Activated CD4-positive, alpha-beta T cell treated with anti-CD3 and anti-CD28 coated beads for 36 hours (primary cell): Measurements from ENCODE around the gene TESK1. TPM values are rescaled to one million over a fixed set of nuclear protein-coding genes. Genes with fewer than 3 reads are reported as not detected.
A peak's percentile ranks its signal among the peaks of the same experiment; 100 is the strongest.

Source experiments
- ATAC-seq: fragments of 200-7000 bp; cut with Tn5 transposase; one replicate; pipeline ENCODE4 v1.10.0; 2021; ENCODE audit warnings: mild to moderate bottlenecking, moderate library complexity
- CTCF ChIA-PET: fragments of 350-600 bp; sonication (Branson Sonifier 250); formaldehyde crosslinking; loops from one replicate; lab custom pipeline; 2021; ENCODE audit warnings: antibody characterized with exemption; lab: Charles Lee
- POLR2A ChIA-PET: fragments of 350-600 bp; sonication (Branson Sonifier 250); formaldehyde crosslinking; loops from one replicate; lab custom pipeline; 2021; ENCODE audit warnings: antibody characterized with exemption, inconsistent platforms; lab: Charles Lee
- DNase-seq: peaks from one replicate; pipeline ENCODE4 v3.0.0-alpha.2; 2020
- H3K27ac Mint-ChIP-seq: one replicate; pipeline ENCODE4 v1.8.0; 2021; ENCODE audit warnings: mixed read lengths
- H3K27me3 Mint-ChIP-seq: one replicate; pipeline ENCODE4 v1.8.0; 2021; ENCODE audit warnings: mixed read lengths
- H3K36me3 Mint-ChIP-seq: one replicate; pipeline ENCODE4 v1.8.0; 2021; ENCODE audit warnings: low read depth, mixed read lengths
- H3K4me1 Mint-ChIP-seq: one replicate; pipeline ENCODE4 v1.8.0; 2021; ENCODE audit warnings: mixed read lengths
- H3K4me3 Mint-ChIP-seq: one replicate; pipeline ENCODE4 v1.8.0; 2021; ENCODE audit warnings: mild to moderate bottlenecking, moderate library complexity, mixed read lengths
- H3K9me3 Mint-ChIP-seq: one replicate; pipeline ENCODE4 v1.8.0; 2021; ENCODE audit warnings: low read depth, mixed read lengths
- intact Hi-C, 2 experiments: fragments of 100-400 bp; cut with DNase I in 1 of 2; cut with micrococcal nuclease in 1 of 2; formaldehyde crosslinking; loops; one replicate each; pipeline versions ENCODE4 v1.14.2 to v1.15.1; 2022 to 2024; cut with DNase I, micrococcal nuclease
- total RNA-seq, 2 experiments: library from RNA; stranded (reverse); gene quantifications; one replicate each; pipeline ENCODE4 v1.2.3, GENCODE V29; 2021

Gene TESK1
- total RNA-seq, 2 experiments from 2014 or later = 23.3 to 27.7 TPM

DNA sequence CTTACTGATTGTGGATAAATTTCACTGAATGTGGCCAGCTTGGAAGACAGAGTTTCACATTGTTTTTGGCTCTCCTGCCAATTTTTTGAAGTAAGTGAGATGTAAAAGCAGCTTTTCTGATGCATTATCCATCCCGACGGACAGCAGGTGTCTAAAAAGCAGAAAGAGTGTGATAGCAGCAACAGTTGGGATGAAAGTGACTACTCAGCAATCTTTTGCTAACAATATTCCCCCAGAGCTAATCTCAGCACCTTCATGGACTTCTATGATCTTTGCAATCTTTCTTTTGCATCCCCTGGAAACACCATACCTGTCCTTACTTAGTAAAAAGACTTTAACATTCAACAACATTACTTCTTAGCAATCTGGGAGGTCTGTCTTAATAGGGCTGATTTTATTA is 7.8 kb downstream of the TESK1 start:
- POLR2A ChIA-PET = interaction anchor here (1.1 kb wide), 1 partner anchor 123 kb away, joined by 3 read pairs; the partner anchor contains the start of gene RUSC2
- H3K4me3 Mint-ChIP-seq = no peak overlapping the region

DNA sequence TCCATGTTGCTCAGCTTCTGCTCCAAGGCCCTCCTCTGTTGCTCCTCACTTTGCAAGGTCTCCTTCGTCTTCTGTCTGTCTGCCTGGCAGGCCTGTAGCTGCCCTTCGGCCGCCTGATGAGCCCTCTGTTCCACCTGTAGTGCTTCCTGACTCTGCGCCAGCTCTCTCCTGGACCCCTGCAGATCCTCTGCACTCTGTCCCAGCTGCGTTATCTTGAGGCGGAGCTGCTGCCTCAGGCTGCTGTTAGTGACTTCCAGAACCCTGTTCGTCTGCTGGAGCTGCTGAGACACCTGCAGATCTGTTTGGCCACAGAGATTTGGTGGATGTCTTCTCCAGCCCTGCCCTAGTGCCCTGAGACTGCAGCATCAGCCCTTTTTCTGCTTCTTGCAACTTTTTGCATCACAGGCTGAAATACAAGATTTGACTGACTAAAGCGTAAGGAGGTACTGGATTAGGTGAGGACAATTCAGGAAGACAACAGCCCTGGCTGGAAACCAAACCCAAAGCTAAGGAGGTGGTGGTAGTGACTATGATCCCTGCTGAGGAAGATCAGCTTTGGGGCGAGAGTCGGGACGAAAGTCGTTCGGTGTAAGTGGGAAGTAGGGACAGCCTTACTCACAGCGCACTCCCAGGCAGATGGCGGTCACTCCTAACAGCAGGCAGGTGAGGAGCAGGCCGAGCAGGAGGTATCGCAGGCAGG is 11.1 kb downstream of the TESK1 start:
- Mint-ChIP-seq H3K9me3 (no peaks in the 10 kb centered on the region), H3K36me3 (no peaks in the 10 kb centered on the region), H3K27me3 (no peaks in the 10 kb centered on the region), H3K4me1 (peaks cover 43% of the 10 kb centered on the region), H3K4me3 (peak overlapping the region; percentile 77), H3K27ac (peak overlapping the region; percentile 52)
- ChIA-PET POLR2A (no interaction called here), CTCF (interaction anchor here (0.5 to 1.8 kb wide), 13 partner anchors 10 to 1476 kb away, joined by 3 to 9 read pairs (median 4); partner anchors contain the start of genes CCDC107, RMRP, TESK1 and TLN1)
- ATAC-seq (no peak), DNase-seq (no peak)
- intact Hi-C loops = loop anchor here in 1 of 2 experiments (5.0 kb wide), 2 partner anchors 41 to 116 kb away; partner anchors contain the start of genes CCDC107, CREB3, RMRP and TLN1

More for the DNA sequence above, 7.8 kb downstream of the TESK1 start:
- CTCF ChIA-PET = interaction anchor here (0.6 to 4.0 kb wide), 7 partner anchors 9 to 81 kb away, joined by 3 to 29 read pairs (median 5); partner anchors contain the start of genes CCDC107 and RMRP
- no peak overlapping the region for H3K27ac Mint-ChIP-seq
- H3K36me3 Mint-ChIP-seq = no peaks in the 10 kb centered on the region
- no peaks in the 10 kb centered on the region for H3K9me3 Mint-ChIP-seq
- H3K4me1 Mint-ChIP-seq = peaks cover 20% of the 10 kb centered on the region
- ATAC-seq (no peak), DNase-seq (no peak)
- intact Hi-C loops = no loop called here
- no peaks in the 10 kb centered on the region for H3K27me3 Mint-ChIP-seq

DNA sequence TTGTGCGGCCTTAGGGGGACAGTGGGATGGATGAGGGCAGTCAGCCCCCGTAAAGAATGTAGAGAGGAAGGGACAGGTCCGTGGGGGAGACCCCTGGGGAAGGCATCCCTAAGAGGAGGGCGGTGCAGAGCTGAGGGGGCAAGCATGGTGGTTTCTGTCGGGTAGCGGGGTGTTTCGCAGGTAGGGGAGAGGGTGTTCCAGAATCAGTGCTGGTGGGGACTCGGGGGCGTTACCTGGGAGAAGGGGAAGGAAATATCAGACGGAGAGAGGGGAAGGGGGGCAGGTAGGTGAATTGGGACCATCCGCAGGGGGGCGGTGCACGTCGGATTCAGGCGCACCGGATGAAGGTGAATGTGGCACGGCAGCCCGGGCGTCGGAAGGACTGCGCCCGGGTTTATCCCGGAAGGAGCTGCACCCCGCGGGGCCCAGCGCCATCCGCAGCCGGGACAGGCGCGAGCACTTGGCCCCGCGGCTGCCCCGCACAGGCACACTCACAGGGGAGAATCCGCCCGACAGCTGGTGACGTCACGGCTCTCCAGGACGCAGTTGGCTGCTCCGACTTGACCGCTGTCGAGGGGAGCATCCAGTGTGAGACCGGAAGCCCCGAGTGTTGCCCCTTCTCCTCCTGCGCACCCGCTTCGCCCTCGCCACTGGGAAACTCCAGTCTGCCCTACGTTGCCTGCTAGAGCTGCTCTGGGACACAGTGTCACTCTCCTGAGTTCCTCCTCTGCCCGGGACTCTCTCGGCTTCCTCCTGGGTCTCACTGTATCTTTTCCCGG is 11.8 kb downstream of the TESK1 start:
- H3K27me3 Mint-ChIP-seq = no peaks in the 10 kb centered on the region
- H3K27ac Mint-ChIP-seq = peak overlapping the region; percentile 79
- DNase-seq (peak; percentile 80), ATAC-seq (peak; percentile 74)
- intact Hi-C loops = loop anchor here (1.0 to 5.0 kb wide), 4 partner anchors 13 to 115 kb away; partner anchors contain the start of genes CCDC107 (in 1 of the 2), CREB3 (in 1 of the 2), RMRP (in 1 of the 2) and TLN1 (in 1 of the 2)
- CTCF ChIA-PET = interaction anchor here (0.6 to 1.8 kb wide), 18 partner anchors 8 to 923 kb away, joined by 3 to 9 read pairs (median 3); partner anchors contain the start of genes CCDC107, RMRP, TESK1 and TLN1
- H3K9me3 Mint-ChIP-seq = no peaks in the 10 kb centered on the region
- peaks cover 38% of the 10 kb centered on the region for H3K4me1 Mint-ChIP-seq
- POLR2A ChIA-PET = interaction anchor here (0.7 to 0.9 kb wide), 3 partner anchors 9 to 115 kb away, joined by 3 read pairs; partner anchors contain the start of gene CREB3
- no peaks in the 10 kb centered on the region for H3K36me3 Mint-ChIP-seq
- peak overlapping the region; percentile 77 for H3K4me3 Mint-ChIP-seq

DNA sequence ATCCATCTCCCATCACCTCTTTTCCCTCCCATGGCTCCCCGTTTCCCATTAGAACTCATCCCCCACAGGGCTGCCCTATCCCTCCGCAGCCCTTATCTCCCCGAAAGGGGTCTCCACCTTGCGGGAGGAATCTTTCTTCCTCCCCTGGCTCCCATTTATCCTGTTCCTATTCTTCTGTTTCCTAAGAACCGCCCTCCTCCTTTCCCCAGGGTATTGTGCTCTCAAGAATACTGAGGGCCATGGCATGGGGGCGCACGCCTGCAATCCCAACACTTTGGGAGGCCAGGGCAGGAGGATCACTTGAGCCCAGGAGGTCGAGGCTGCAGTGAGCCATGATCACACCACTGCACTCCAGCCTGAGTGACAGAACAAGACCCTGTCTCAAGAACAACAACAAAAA is 12.5 kb downstream of the TESK1 start:
- no peaks in the 10 kb centered on the region for H3K36me3 Mint-ChIP-seq
- H3K4me1 Mint-ChIP-seq = peaks cover 38% of the 10 kb centered on the region
- ATAC-seq (no peak), DNase-seq (no peak)
- ChIA-PET CTCF (interaction anchor here (0.6 to 1.8 kb wide), 14 partner anchors 8 to 924 kb away, joined by 3 to 9 read pairs (median 3); partner anchors contain the start of genes CCDC107, RMRP, TESK1 and TLN1), POLR2A (interaction anchor here (0.7 to 0.9 kb wide), 3 partner anchors 8 to 115 kb away, joined by 3 read pairs; partner anchors contain the start of gene CREB3)
- intact Hi-C loops = loop anchor here (1.0 to 5.0 kb wide), 4 partner anchors 13 to 115 kb away; partner anchors contain the start of genes CCDC107 (in 1 of the 2), CREB3 (in 1 of the 2), RMRP (in 1 of the 2) and TLN1 (in 1 of the 2)
- H3K4me3 Mint-ChIP-seq = peak overlapping the region; percentile 77
- no peaks in the 10 kb centered on the region for H3K27me3 Mint-ChIP-seq
- no peaks in the 10 kb centered on the region for H3K9me3 Mint-ChIP-seq
- peak overlapping the region; percentile 79 for H3K27ac Mint-ChIP-seq

DNA sequence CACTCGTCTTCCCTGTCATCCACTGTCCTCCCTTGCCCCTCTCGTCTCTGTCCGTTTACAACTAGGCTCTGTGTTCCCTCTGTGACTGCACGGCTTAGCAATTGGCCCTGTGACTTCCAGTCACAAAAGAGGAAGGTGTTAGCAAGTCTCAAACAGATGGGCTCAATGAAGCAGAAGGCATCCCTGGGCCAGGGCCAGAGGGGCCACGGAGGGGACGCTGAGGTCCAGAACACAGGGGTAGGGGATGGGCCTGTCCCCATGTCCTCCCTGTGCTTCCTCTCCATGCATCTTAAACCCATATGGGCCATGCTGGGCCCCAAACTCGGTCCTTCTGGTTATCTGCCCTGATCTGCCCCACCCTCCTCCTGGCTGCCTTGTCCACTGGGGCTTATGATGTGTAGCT is 13.3 kb downstream of the TESK1 start, which contains the start of gene CD72:
CD72 (minus strand) TSS at position 89 of the 403 bp plus-strand sequence. CDS start 110 bp downstream, outside the sequence.
- H3K36me3 Mint-ChIP-seq = no peaks in the 10 kb centered on the region
- peak within 1 kb of the TSS; percentile 77 for H3K4me3 Mint-ChIP-seq
- intact Hi-C loops = loop anchor here in 1 of 2 experiments (5.0 kb wide), 2 partner anchors 39 to 114 kb away; partner anchors contain the start of genes CCDC107, CREB3, RMRP and TLN1
- ChIA-PET CTCF (interaction anchor here (0.6 to 1.1 kb wide), 3 partner anchors 15 to 499 kb away, joined by 3 read pairs; partner anchors contain the start of genes CCDC107 and RMRP), POLR2A (no interaction called here)
- no peaks in the 10 kb centered on the region for H3K9me3 Mint-ChIP-seq
- H3K4me1 Mint-ChIP-seq = peaks cover 38% of the 10 kb centered on the region
- H3K27ac Mint-ChIP-seq = peak within 1 kb of the TSS; percentile 87
- no peaks in the 10 kb centered on the region for H3K27me3 Mint-ChIP-seq
- ATAC-seq (no peak), DNase-seq (no peak)

DNA sequence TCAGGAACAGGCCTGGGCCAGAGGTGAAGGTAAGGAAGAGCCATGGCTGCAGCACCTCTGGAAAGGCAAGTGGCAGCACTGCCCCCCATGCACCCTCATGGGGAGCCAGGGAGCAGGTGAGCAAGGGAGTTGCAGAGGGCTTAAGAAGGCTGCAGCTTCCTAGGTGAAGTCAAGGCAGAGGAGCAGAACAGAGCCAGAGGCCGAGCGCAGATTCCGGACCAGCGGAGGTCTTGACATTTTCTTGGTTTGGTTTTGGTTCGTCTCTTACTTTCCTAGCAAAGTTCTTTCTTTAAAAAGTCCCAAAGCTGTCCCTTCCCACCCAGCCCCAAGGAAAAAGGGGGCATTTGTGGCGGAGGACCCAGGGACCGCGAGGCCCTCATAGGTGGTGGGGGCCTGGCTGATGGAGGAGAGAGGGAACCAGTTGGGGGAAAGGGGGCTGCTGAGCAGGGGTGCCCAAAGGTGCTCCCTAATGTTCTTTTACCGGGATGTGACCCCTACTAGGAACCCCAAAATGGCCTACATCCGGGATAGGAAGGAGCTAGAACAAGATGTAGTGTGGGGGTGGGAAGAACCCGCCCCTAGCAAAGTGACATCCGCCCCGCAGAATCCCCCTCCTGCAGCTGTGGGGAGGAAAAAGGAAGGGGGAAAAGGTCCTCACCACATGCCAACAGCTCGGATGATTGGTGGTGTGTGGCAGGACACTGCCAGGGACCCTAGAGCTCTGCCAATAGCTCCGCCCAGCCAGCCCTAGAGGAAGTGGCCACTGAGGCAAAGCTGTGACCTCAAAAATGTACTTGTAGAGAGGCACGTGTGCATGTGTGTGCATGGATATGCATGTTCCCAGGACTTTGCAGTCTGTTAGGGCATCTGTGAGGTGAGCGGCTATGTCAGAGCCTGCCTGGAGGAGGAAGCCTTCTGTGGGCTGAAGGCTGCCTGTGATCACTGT is 14.1 kb downstream of the TESK1 start:
- ATAC-seq = peak; percentile 72
- intact Hi-C loops = loop anchor here (1.0 to 5.0 kb wide), 3 partner anchors 38 to 113 kb away; partner anchors contain the start of genes CCDC107 (in 1 of the 2), CREB3 (in 1 of the 2), RMRP (in 1 of the 2) and TLN1 (in 1 of the 2)
- POLR2A ChIA-PET = interaction anchor here (0.6 kb wide), 1 partner anchor 94 kb away, joined by 4 read pairs; no protein-coding TSS in a partner anchor
- Mint-ChIP-seq H3K9me3 (no peaks in the 10 kb centered on the region), H3K4me1 (peaks cover 38% of the 10 kb centered on the region), H3K27ac (peak overlapping the region; percentile 87), H3K36me3 (no peaks in the 10 kb centered on the region), H3K27me3 (no peaks in the 10 kb centered on the region), H3K4me3 (peak overlapping the region; percentile 77)
- peak; percentile 70 for DNase-seq
- CTCF ChIA-PET = interaction anchor here (0.8 to 2.3 kb wide), 10 partner anchors 8 to 571 kb away, joined by 3 to 16 read pairs (median 6); partner anchors contain the start of genes ARHGEF39, CCDC107 and RMRP

DNA sequence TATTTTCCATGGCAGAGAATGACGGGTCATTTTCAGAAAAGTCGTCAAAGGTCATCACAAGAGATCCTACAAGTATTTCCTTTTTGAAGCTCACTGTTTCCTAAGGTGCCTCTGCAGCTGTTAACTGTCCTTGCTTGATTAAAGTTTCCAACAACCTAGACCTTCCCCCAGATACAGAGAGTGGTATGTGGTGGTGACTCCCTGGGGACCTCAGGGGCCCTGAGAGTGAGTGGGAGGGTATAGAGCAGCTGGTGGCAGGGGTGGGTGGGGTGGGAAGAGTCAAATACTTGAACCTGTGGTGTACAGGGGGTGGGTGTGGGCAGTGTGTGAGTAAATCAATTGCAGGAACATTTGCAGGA is 14.7 kb downstream of the TESK1 start:
- intact Hi-C loops = loop anchor here (1.0 to 5.0 kb wide), 3 partner anchors 38 to 113 kb away; partner anchors contain the start of genes CCDC107 (in 1 of the 2), CREB3 (in 1 of the 2), RMRP (in 1 of the 2) and TLN1 (in 1 of the 2)
- ChIA-PET POLR2A (no interaction called here), CTCF (interaction anchor here (0.7 to 2.3 kb wide), 11 partner anchors 9 to 570 kb away, joined by 3 to 16 read pairs (median 5); partner anchors contain the start of genes ARHGEF39, CCDC107 and RMRP)
- Mint-ChIP-seq H3K36me3 (no peaks in the 10 kb centered on the region), H3K4me3 (peak overlapping the region; percentile 40), H3K27me3 (no peaks in the 10 kb centered on the region), H3K4me1 (peaks cover 38% of the 10 kb centered on the region), H3K9me3 (no peaks in the 10 kb centered on the region), H3K27ac (peak overlapping the region; percentile 87)
- DNase-seq = peak; percentile 52
- ATAC-seq = peak; percentile 62

DNA sequence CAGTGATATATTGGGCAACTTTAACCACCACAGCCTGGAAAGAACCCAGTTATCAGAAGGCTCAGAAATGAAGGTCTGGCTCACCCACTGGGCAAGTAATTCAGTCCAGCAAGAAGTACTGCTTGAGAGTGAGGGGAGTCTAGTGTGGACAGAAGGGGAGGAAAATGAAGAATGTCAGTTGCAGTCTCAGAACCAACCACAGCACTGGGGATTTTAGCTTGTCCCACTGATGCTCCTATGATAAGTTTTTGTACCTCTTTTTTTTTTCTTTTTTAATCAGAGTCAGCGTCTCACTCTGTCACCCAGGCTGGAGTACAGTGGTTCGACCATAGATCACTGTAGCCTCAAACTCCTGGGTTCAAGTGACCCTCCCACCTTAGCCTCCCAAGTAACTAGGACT is 22.5 kb downstream of the TESK1 start:
- Mint-ChIP-seq H3K36me3 (no peaks in the 10 kb centered on the region), H3K9me3 (no peaks in the 10 kb centered on the region), H3K27ac (no peak overlapping the region), H3K4me1 (peaks cover 3% of the 10 kb centered on the region), H3K4me3 (no peak overlapping the region), H3K27me3 (no peaks in the 10 kb centered on the region)
- POLR2A ChIA-PET = no interaction called here
- intact Hi-C loops = no loop called here
- DNase-seq (no peak), ATAC-seq (no peak)
- CTCF ChIA-PET = interaction anchor here (0.6 to 1.2 kb wide), 2 partner anchors 16 to 65 kb away, joined by 3 read pairs; no protein-coding TSS in a partner anchor

DNA sequence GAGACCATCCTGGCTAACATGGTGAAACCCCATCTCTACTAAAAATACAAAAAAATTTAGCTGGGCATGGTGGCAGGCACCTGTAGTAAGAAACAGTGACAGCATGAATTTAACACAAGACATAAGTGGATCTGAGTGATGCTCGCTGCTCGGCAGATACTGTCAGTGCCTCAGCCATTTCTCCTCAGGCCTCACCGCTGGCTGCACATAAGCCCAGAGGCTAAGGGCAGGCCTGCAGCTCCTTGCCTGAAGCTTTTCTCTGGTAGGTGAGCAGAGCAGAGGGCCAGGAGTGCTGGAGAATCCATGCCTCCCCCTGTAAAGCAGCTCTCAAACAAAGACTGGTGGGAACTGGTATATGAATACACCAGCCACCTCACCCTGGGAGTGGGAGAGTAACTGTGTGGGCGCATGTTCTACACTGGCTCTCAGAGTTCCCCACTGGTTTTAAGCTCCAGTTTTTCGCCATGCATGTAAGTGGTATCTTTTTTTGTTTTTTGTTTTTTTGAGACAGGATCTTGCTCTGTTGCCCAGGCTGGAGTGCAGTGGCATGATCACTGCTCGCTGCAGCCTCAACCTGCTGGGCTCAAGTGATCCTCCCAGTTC is 23.4 kb downstream of the TESK1 start:
- DNase-seq (no peak), ATAC-seq (no peak)
- CTCF ChIA-PET = interaction anchor here (0.7 to 4.8 kb wide), 7 partner anchors 8 to 152 kb away, joined by 3 to 27 read pairs (median 5); no protein-coding TSS in a partner anchor
- intact Hi-C loops = no loop called here
- Mint-ChIP-seq H3K27ac (no peak overlapping the region), H3K36me3 (no peaks in the 10 kb centered on the region), H3K4me1 (peaks cover 3% of the 10 kb centered on the region), H3K9me3 (no peaks in the 10 kb centered on the region), H3K4me3 (no peak overlapping the region), H3K27me3 (no peaks in the 10 kb centered on the region)
- POLR2A ChIA-PET = interaction anchor here (0.5 kb wide), 1 partner anchor 8 kb away, joined by 5 read pairs; no protein-coding TSS in a partner anchor
